HG03571 (cell line): ENCODE results near the gene SBF2.
A peak's percentile ranks its signal among the peaks of the same experiment; 100 is the strongest.

Experiments used
- ATAC-seq: cut with Tn5 transposase; IDR thresholded peaks from one replicate; pipeline ENCODE4 v1.9.1; 2021; ENCODE audit not compliant: unreplicated experiment

Gene SBF2

GRCh38 chr11:9859554-9860305 is 434.3 kb downstream of the SBF2 start:
- ATAC-seq = no peak

GRCh38 chr11:9858822-9859221 is 435.2 kb downstream of the SBF2 start:
- no peak for ATAC-seq

GRCh38 chr11:9858218-9858617 is 435.8 kb downstream of the SBF2 start:
- ATAC-seq = no peak

- peak; percentile 83 for ATAC-seq
Observed at GRCh38 chr11:9855579-9856287, 438.3 kb downstream of the SBF2 start.

- ATAC-seq = no peak
Observed at GRCh38 chr11:9853929-9854552, 440.0 kb downstream of the SBF2 start.

GRCh38 chr11:9852465-9852864 is 441.6 kb downstream of the SBF2 start:
- ATAC-seq = no peak

- no peak for ATAC-seq
Observed at GRCh38 chr11:9851366-9851765, 442.7 kb downstream of the SBF2 start.

GRCh38 chr11:9850224-9850895 is 443.7 kb downstream of the SBF2 start:
- ATAC-seq = no peak

- no peak for ATAC-seq
Observed at GRCh38 chr11:9849389-9849788, 444.6 kb downstream of the SBF2 start.

- no peak for ATAC-seq
Observed at GRCh38 chr11:9847636-9848035, 446.4 kb downstream of the SBF2 start.

GRCh38 chr11:9842923-9843322 is 451.1 kb downstream of the SBF2 start:
- ATAC-seq = no peak

- ATAC-seq = no peak
Observed at GRCh38 chr11:9840460-9841004, 453.5 kb downstream of the SBF2 start.

GRCh38 chr11:9839550-9839949 is 454.5 kb downstream of the SBF2 start:
- ATAC-seq = no peak

GRCh38 chr11:9838961-9839360 is 455.1 kb downstream of the SBF2 start:
- ATAC-seq = peak; percentile 89

GRCh38 chr11:9838229-9838628 is 455.8 kb downstream of the SBF2 start:
- no peak for ATAC-seq

GRCh38 chr11:9834291-9834690 is 459.7 kb downstream of the SBF2 start:
- no peak for ATAC-seq

GRCh38 chr11:9831122-9831521 is 462.9 kb downstream of the SBF2 start:
- no peak for ATAC-seq

- no peak for ATAC-seq
Observed at GRCh38 chr11:9827708-9828107, 466.3 kb downstream of the SBF2 start.

- ATAC-seq = no peak
Observed at GRCh38 chr11:9826390-9826789, 467.6 kb downstream of the SBF2 start.

- no peak for ATAC-seq
Observed at GRCh38 chr11:9825895-9826294, 468.1 kb downstream of the SBF2 start.

- no peak for ATAC-seq
Observed at GRCh38 chr11:9825315-9825714, 468.7 kb downstream of the SBF2 start.
